AG08396 (cell line): ENCODE data around the gene CFHR2.
"Not testable (repeated sequence)": the region's sequence is repeated elsewhere in the genome, so short reads cannot be mapped to it uniquely, and the experiment has no call there.

Experiments
- DNase-seq: peaks from one replicate; pipeline ENCODE4 v3.0.0; 2012; ENCODE audit warnings: low spot score, mixed read lengths

The CFHR2 gene

GRCh38 chr1:196943568-196943967 is at the start of gene CFHR2:
Gene CFHR2 (plus strand): TSS chr1:196943738. CDS start chr1:196943881, 143 bp downstream.
- DNase-seq: not testable (repeated sequence)

DNA sequence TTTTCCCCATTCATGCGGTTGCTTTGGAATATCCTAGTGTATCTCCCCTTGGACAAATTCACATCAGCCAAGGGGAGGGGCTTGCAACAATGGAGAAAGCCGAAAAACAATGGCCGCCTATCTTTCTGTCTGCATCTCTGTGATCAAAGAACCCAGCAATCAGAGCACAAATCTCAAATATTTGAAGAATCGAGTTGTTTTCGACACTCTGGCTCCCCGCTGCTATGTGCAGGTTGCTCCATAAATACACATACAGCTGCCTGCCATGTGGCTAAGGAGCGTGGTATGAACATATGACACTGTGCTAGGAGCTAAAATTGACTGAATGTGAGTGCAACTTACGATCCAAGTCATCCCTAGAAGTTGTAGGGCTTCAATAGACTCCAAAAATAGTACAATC is 47.2 kb upstream of the CFHR2 start:
- DNase-seq: no peak

DNA sequence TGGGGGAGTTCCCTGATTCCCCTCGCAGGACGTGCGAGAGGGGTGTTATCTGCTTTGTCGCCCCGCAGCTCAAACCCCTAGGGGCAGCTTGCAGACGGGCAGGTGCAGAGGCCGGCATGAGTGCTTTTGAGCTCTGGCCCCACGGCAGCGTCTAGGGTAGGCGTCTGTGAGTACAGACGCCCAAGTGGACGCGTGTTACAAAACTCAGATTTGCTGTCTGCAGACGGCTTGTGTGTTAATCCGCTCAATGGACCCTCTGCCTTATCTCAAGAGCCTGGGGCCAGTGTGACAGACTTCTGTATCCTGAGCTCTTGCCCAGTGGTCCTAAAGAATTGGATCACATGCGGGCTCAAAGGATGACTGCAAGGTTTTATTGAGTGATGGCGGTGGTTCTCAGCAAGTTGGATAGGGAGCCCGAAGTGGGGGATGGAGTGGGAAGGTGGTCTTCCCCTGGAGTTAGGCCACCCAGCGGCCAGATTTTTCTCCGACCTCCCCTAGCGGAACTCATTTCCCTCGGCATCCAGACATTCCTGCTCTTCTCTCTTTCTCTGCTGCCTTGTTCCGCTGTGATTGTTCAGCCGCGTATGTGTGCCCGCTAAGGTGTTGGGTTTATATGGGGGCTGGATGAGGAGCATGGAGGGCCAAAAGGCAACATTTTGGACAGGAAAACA is 46.2 kb upstream of the CFHR2 start:
- DNase-seq: no peak

GRCh38 chr1:196902344-196902743 is 41.2 kb upstream of the CFHR2 start:
- no peak for DNase-seq

- DNase-seq: no peak
Measured at GRCh38 chr1:196910215-196910614, 33.3 kb upstream of the CFHR2 start.

DNA sequence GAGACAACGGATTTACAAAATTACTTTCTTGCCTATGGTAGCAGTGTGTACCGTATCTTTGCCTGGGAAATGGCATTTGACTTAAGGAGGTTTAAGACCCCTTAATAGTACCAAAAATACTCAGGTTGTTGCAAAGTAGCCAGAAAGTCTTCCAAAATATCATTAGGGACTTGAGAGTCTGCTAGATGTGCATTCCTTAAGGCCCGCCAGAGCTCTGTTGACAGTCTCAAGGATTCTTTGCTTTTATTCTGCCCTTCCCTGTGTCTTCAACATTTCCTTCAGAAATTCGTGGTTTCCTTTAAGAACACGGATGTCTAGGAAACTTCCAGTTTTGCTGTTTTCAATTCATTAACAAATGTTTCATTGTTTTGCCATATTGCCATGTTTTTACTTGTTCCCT is 31.3 kb upstream of the CFHR2 start:
- not testable (repeated sequence) for DNase-seq

DNA sequence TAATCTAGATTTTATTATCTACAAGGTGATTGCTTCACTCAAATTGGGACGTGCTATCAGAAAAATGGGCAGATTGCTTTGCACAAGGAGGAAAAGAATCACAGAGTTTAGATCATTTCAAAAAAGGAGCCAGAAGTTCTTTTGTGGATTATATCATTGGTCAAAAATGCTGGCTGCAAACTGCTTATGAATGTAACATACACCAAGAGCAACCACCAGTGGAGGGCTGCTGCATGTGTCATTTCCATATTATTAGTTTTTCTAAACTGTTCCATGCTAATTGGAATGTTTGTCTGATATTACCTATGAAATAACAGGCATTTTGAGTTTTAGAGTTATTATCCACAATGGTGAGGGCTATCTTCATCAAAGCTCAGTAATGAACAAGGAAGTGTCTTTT is 16.7 kb upstream of the CFHR2 start:
- DNase-seq: peak; percentile 4

DNA sequence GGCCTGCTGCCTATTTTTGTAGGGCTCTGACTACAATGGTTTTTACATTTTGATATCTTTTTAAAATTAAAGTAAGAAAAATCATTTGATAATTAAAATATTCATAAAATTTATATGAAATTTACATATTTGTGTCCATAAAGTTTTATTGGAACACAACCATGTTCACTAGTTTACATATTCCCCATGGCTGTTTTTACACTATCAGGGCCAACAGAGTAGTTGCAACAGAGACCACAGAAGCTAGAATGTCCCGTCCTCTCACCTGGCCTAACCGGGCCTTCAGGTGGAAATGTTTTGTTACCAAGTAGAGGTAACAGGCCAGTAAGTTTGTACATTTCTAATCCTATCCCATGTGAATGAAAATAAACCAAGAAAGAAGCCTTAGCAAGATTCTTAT is 10.7 kb upstream of the CFHR2 start:
- not testable (repeated sequence) for DNase-seq

DNA sequence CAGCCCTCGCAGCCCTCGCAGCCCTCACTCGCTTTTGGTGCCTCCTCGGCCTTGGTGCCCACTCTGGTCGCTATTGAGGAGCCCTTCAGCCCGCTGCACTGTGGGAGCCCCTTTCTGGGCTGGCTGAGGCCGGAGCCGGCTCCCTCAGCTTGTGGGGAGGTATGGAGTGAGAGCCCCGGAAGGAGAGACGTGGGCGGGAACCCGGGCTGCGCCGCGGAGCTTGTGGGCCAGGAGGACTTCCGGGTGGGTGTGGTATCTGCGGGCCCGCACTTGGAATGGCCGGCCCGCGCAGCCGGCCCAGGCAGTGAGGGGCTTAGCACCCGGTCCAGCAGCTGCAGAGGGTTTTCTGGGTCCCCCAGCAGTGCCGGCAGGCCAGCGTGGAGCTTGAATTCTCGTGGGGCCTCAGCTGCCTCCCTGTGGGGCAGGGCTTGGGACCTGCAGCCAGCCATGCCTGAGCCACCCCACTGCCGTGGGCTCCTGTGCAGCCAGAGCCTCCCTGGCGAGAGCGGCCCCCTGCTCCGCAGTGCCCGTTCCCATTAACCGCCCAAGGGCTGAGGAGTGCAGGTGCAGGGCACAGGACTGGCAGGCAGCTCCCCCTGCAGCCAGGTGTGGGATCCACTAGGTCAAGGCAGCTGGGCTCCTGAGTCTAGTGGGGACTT is 9.9 kb upstream of the CFHR2 start:
- no peak for DNase-seq

DNA sequence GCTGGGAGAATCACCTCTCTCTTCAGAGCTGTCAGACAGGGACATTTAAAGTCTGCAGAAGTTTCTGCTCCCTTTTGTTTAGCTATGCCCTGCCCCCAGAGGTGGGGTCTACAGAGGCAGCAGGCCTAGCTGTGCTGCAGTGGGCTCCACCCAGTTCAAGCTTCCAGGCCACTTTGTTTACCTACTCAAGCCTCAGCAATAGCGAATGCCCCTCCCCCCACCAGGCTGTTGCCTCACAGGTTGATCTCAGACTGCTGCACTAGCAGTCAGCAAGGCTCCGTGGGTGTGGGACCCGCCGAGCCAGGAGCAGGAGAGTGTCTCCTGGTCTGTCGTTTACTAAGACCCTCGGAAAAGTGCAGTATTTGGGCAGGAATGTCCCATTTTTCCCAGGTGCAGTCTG is 2.1 kb upstream of the CFHR2 start:
- not testable (repeated sequence) for DNase-seq

GRCh38 chr1:196951711-196952394 is 8.3 kb downstream of the CFHR2 start:
- peak; percentile 5 for DNase-seq

GRCh38 chr1:196954778-196955177 is 11.2 kb downstream of the CFHR2 start:
- DNase-seq: no peak

DNA sequence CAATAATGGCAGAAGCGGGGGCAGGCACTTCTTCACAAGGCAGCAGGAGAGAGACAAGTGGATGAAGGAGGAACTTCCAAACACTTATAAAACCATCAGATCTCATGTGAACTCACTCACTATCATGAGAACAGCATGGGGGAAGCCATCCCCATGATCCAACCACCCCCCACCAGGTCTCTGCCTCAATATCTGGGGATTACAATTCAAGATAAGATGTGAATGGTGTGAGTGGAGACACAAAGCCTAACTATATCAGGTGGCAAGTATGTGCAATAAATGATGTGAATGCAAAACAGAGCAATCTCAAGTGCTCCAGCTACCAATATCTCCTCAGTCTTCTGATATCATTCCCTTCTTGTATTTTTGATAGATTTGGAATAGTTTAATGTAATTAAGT is 12.4 kb downstream of the CFHR2 start:
- DNase-seq: no peak

- no peak for DNase-seq
Measured at GRCh38 chr1:196960854-196961253, 17.3 kb downstream of the CFHR2 start.

DNA sequence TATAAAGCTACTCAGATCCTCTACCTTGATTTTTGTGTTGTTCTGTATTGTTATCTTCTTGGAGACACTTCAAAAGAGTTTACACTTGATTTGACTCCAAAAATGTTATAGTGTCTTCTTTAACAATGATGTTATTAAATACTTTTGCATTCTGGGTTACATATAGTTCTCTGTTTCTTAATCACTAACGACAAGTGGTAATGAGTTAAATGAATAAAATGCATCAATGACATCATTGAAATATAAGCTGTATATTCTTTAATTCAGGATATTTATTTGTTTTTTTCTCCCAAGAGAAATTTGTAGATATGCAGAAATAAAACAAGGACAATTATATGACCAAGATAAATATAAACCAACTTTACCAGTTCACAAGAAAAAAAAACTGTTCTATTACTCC is 26.6 kb downstream of the CFHR2 start:
- DNase-seq: no peak

- no peak for DNase-seq
Measured at GRCh38 chr1:196976278-196976677, 32.7 kb downstream of the CFHR2 start.

DNA sequence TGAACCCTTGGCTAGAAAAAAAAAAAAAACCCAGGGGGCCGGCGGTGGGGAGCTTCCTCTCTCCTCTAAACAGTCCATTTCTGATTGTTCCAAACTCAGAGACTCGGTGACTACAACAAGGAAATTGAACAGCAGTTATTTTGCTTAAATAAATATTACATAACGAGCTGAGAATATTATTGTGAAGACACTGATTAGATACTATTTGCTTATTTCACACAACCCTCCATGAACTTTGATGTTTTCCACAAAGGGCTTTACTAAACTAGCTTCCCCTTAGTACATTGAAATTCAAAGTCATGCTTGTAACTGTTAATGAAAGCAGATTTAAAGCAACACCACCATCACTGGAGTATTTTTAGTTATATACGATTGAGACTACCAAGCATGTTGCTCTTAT is 33.7 kb downstream of the CFHR2 start, which contains the start of gene CFHR5:
Gene CFHR5, plus strand, starts transcription at position 279 of the 400 bp plus-strand sequence. Its CDS starts 109 bp downstream, at position 388.
- no peak for DNase-seq

DNA sequence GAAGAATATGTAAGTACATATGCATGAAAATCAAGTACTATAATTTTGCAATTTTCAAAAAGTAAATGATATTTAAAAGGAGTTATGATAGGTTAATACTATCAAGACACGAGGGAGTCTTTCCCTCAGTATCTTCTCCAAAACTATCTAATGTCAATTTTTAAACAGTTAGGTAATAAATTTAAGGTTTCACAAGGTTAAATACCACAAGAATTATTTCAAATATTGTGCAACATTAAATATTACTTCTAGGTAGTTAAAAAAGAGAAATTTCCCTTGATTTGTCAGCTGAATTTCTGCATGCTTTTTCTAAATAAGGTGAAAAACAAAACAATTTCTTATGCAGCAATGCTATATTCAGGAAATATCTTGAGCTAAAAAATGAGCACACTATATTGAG is 37.3 kb downstream of the CFHR2 start:
- no peak for DNase-seq

GRCh38 chr1:196982247-196982646 is 38.7 kb downstream of the CFHR2 start:
- not testable (repeated sequence) for DNase-seq

DNA sequence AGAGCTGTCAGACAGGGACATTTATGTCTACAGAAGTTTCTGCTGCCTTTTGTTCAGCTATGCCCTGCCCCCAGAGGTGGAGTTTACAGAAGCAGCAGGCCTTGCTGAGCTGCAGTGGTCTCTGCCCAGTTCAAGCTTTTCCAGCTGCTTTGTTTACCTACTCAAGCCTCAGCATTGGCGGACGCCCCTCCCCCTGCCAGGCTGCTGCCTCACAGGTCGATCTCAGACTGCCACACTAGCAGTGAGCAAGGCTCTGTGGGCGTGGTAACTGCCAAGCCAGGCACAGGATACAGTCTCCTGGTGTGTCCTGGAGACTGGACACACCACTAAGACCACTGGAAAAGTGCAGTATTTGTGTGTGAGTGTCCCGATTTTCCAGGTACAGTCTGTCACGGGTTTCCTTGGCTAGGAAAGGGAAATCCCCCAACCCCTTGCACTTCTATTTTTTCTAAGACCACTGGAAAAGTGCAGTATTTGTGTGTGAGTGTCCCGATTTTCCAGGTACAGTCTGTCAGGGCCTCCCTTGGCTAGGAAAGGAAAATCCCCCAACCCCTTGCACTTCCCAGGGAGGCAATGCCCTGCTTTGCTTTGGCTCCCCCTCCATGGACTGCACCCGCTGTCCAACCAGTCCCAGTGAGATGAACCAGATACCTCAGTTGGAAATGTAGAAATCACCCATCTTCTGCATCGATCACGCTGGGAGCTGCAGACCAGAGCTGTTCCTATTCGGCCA is 48.5 kb downstream of the CFHR2 start:
- not testable (repeated sequence) for DNase-seq

GRCh38 chr1:196993916-196994315 is 50.4 kb downstream of the CFHR2 start:
- DNase-seq: no peak

DNA sequence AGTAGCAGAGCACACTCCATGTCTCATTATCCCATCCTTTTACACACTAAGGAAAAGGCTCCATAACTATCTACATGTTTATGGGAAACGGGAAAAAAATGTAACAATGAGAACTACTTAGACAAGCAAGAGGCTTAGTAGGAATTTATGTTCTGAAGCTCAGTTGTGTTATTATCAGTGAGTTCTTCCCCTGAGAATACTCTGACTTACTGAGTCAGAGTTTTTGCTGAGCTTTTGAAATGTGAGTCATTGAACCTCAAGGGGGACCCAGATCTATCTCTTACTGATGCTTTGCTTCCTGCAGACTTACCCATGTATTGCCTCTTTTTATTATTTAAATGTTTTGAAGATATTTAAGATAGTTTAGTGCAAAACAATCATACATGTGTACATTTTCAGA is 53.9 kb downstream of the CFHR2 start:
- peak; percentile 21 for DNase-seq
